Esophagus muscularis mucosa (tissue), 4 donors: ENCODE results near the gene NKAIN4. TPM values are rescaled to one million over a fixed set of nuclear protein-coding genes. Genes with fewer than 3 reads are reported as not detected.
A peak's percentile ranks its signal among the peaks of the same experiment; 100 is the strongest.

ENCODE experiments used
- DNase-seq: peaks from one replicate; pipeline ENCODE4 v3.0.0-alpha.2; 2017; ENCODE audit errors: extremely low spot score
- H3K27ac ChIP-seq, 4 donors: fragments of 200-600 bp; sonication (generic); replicated peaks in 1 of 4; 1 replicate in 3 of 4; 2 replicates in 1 of 4; pipeline ENCODE4 v1.5.1; 2016 to 2019; ENCODE audit warnings: mild to moderate bottlenecking in 1 of 4
- H3K27me3 ChIP-seq, 4 donors: fragments of 200-600 bp; sonication (generic); one replicate each; pipeline versions ENCODE4 v1.5.1 to v1.6.0; 2016 to 2019
- H3K36me3 ChIP-seq, 4 donors: fragments of 200-600 bp; sonication (generic); one replicate each; pipeline ENCODE4 v1.5.1; 2016 to 2019
- H3K4me1 ChIP-seq, 4 donors: fragments of 200-600 bp; sonication (generic); one replicate each; pipeline ENCODE4 v1.5.1; 2016 to 2019
- H3K4me3 ChIP-seq, 4 donors: fragments of 200-600 bp; sonication (generic); 1 replicate in 2 of 4; 2 replicates in 2 of 4; pipeline ENCODE4 v1.5.1; 2016 to 2019; ENCODE audit warnings: mild to moderate bottlenecking in 4 of 4, moderate library complexity in 1 of 4
- H3K9me3 ChIP-seq, 4 donors: fragments of 200-600 bp; sonication (generic); 1 replicate in 3 of 4; 2 replicates in 1 of 4; pipeline ENCODE4 v1.5.1; 2016 to 2019
- CTCF ChIP-seq, 3 experiments: fragments of 200-600 bp in 2 of 3; fragments of 450-650 bp in 1 of 3; sonication (generic) in 2 of 3; IDR thresholded peaks; one replicate each; pipeline ENCODE4 v1.5.1; 2017 to 2019; ENCODE audit warnings: antibody characterized with exemption in 3 of 3, mild to moderate bottlenecking in 2 of 3, moderate library complexity in 1 of 3
- EP300 ChIP-seq: sonication (generic); formaldehyde crosslinking; IDR thresholded peaks from one replicate; pipeline ENCODE4 v1.6.1; 2017; ENCODE audit warnings: antibody characterized with exemption
- POLR2A ChIP-seq: fragments of 450-650 bp; IDR thresholded peaks from one replicate; pipeline ENCODE4 v1.6.1; 2017; ENCODE audit warnings: antibody characterized with exemption, moderate library complexity, mild to moderate bottlenecking, low read depth
- POLR2AphosphoS5 ChIP-seq, 2 donors: sonication (generic); formaldehyde crosslinking; IDR thresholded peaks; one replicate each; pipeline ENCODE4 v1.6.1; 2017; ENCODE audit warnings: antibody characterized with exemption in 2 of 2
- WGBS: methylation state at CpG from one replicate; pipeline ENCODE4 v1.1.5; 2018; 5-methylcytosine and 5-hydroxymethylcytosine counted together
- intact Hi-C: fragments of 100-400 bp; cut with DNase I; formaldehyde crosslinking; loops from one replicate; pipeline ENCODE4 v1.15.1; 2023
- total RNA-seq, 4 donors: library from RNA; depleted of rRNA; stranded (reverse); fragments of >200 nt; gene quantifications; one replicate each; pipeline versions ENCODE4 v1.1.0 to v1.2.1, GENCODE V29; 2016

Gene NKAIN4
- total RNA-seq, 4 donors from 2014 or later, result 0.17 to 0.45 TPM; not detected in 2

DNA sequence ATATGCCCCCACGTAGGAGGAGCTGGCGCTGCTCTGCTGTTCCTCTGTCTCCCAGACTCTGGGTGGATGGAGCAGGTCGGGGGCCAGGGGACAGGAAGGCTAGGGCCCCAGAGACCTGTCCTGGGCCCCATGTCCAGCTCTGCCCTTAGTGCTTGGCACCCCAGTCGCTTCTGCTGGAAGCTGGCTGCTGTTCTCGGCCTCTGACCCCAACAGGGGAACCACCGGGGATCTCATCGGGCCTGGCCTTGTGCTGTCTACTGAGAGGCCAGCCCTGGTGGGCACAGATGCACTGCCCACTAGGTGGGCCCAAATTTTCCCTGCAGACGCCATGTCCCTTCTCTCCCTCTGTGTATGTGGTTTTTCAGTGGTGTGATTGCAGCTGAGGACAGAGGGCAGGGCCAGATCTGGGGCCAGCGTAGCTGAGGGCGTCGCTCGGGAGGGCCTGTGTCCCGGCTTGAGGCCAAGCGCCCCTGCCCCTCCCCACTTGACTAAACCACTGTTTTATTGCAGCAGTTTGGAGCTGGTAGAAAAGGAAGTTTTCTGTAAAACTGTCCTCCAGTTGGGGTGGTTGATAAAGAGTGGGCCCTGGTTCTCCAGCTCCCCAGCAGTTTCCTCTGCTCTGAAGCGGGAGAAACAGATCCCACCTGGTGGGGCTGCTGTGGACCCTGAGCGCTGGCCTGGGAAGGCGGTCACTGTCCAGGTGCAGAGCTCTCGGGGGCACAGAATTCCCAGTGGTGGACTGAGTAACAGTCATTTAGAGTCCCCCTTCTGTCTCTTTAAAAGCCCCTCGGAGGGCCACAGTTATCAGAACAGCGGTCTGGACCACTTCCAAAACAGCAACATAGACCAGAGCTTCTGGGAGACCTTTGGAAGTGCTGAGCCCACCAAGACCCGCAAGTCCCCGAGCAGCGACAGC is 32.8 kb upstream of the NKAIN4 start:
- TF ChIP-seq CTCF (IDR thresholded peaks at IDR 0.05) (no peak), POLR2AphosphoS5 (IDR thresholded peaks at IDR 0.05) (no peak), EP300 (no peak), POLR2A (no peak)
- intact Hi-C loops, result no loop called here
- no peak for DNase-seq
- Histone ChIP-seq H3K4me3 (no peak overlapping the region), H3K27me3 (peaks cover 0 to 10% (median 0%) of the 10 kb centered on the region in 4 donors), H3K9me3 (no peaks in the 10 kb centered on the region), H3K4me1 (peaks cover 0 to 11% (median 3%) of the 10 kb centered on the region in 4 donors), H3K27ac (no peak overlapping the region), H3K36me3 (peaks cover 29 to 75% (median 68%) of the 10 kb centered on the region in 4 donors)
- 93% methylated on average over 12 of the region's 23 CpGs for WGBS

DNA sequence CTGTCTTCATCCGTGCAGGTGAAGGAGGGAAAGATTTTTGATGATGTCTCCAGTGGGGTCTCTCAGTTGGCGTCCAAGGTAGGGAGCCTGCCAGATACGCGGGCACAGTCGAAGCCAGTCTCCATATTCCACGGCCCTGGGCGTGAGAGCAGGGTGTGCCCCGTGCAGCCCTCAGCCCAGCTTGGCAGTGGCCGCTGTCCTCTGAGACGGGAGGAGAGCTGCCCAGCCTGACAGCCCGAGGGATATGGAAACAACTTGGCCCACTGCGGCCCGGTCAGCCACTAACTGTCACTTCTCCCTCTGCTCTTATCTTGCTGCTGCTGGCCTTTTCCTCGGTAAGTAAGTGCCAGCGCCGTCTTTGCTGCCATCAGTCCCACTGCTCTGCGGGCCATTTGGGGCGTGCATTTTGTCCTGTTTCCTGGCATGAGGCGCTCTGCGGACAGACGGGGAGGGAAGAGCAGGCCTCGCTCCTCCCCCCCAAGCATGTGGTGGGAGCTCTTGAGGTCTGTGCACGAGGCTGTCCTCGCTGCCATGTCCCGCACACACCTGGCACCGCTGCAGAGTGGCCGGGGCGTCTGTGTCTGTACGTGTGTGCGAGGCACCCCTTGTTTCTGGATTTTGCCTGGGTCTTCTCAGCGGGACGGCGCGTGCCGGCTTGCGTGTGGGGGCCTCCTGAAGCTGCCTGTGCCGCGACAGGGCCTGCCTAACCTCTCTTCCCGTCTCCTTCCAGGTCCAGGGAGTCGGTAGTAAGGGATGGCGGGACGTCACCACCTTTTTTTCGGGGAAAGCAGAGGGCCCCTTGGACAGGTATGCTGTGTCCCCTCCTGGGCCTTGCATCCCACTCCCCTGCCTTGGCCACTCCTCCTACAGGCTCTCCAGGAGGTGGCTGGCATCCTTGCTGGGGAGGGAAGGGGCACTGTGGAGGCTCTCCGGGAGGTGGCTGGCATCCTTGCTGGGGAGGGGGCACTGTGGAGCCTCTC is 31.7 kb upstream of the NKAIN4 start:
- no peak for DNase-seq
- Histone ChIP-seq H3K9me3 (no peaks in the 10 kb centered on the region), H3K4me1 (peaks cover 0 to 5% (median under 1%) of the 10 kb centered on the region in 4 donors), H3K4me3 (no peak overlapping the region), H3K27ac (no peak overlapping the region), H3K27me3 (no peaks in the 10 kb centered on the region), H3K36me3 (peaks cover 31 to 86% (median 79%) of the 10 kb centered on the region in 4 donors)
- intact Hi-C loops, result no loop called here
- TF ChIP-seq EP300 (no peak), CTCF (IDR thresholded peaks at IDR 0.05) (no peak), POLR2AphosphoS5 (IDR thresholded peaks at IDR 0.05) (no peak), POLR2A (no peak)
- 93% methylated on average over 35 of the region's 44 CpGs for WGBS

DNA sequence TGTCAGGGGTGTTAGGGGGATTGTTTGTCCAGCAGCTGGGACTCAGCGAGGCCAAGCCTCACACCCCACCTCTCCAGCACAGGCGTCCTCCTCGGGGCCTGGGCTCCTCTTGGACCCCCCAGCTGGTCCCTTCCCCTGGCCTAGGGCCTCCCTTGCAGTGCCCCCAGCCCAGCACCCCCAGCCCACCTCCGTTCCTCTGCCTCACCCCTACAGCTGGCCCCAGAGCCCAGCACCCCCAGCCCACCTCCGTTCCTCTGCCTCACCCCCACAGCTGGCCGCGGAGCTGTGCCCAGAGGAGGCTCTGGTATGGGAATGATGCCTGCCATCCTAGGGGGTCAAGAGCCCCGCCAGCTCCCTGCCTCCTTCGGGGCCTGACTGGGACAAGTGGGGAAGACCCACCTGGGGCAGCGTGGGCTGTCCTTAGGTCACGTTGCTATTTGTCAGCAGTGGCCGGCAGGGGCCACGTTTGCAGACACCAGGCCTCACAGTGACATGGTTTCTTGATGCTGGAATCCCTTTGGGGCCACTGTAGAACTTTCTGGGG is 30.8 kb upstream of the NKAIN4 start:
- Histone ChIP-seq H3K27ac (no peak overlapping the region), H3K27me3 (no peaks in the 10 kb centered on the region), H3K4me1 (no peaks in the 10 kb centered on the region), H3K4me3 (no peak overlapping the region), H3K9me3 (no peaks in the 10 kb centered on the region), H3K36me3 (peaks cover 38 to 95% (median 88%) of the 10 kb centered on the region in 4 donors)
- WGBS, result 92% methylated on average over 9 of the region's 13 CpGs
- intact Hi-C loops, result no loop called here
- DNase-seq, result no peak
- no peak for TF ChIP-seq CTCF (IDR thresholded peaks at IDR 0.05)
- no peak for TF ChIP-seq POLR2A
- no peak for TF ChIP-seq POLR2AphosphoS5 (IDR thresholded peaks at IDR 0.05)
- no peak for TF ChIP-seq EP300

- no peaks in the 10 kb centered on the region for H3K4me1 ChIP-seq
- no peak overlapping the region for H3K27ac ChIP-seq
- H3K27me3 ChIP-seq, result no peaks in the 10 kb centered on the region
- H3K36me3 ChIP-seq, result peaks cover 43 to 100% (median 93%) of the 10 kb centered on the region in 4 donors
- 86% methylated on average over 20 of the region's 25 CpGs for WGBS
- peak overlapping the region in 1 of 4 donors; percentile 7 for H3K4me3 ChIP-seq
- no peaks in the 10 kb centered on the region for H3K9me3 ChIP-seq
- intact Hi-C loops, result no loop called here
- no peak for DNase-seq
- TF ChIP-seq POLR2AphosphoS5 (IDR thresholded peaks at IDR 0.05), result no peak
- no peak for TF ChIP-seq POLR2A
Measured at GRCh38 chr20:63284544-63284949, 30.3 kb upstream of the NKAIN4 start.
